Tibial nerve (tissue), 4 donors: Measurements from ENCODE around the gene SVOPL.

Experiments
- EP300 ChIP-seq, 2 donors: sonication (generic); formaldehyde crosslinking; IDR thresholded peaks; one replicate each; pipeline ENCODE4 v1.6.1; 2017; ENCODE audit warnings: antibody characterized with exemption in 2 of 2, mild to moderate bottlenecking in 1 of 2
- POLR2A ChIP-seq, 2 donors: fragments of 450-650 bp; IDR thresholded peaks; one replicate each; pipeline ENCODE4 v1.6.1; 2017; ENCODE audit warnings: antibody characterized with exemption in 2 of 2, mild to moderate bottlenecking in 2 of 2, moderate library complexity in 2 of 2
- TF ChIP-seq, protein P1 (sequence below), 5 experiments: fragments of 200-600 bp in 3 of 5; fragments of 450-650 bp in 2 of 5; sonication (generic) in 3 of 5; IDR thresholded peaks; one replicate each; pipeline ENCODE4 v1.5.1; 2016 to 2019; ENCODE audit warnings: antibody characterized with exemption in 5 of 5, mild to moderate bottlenecking in 3 of 5, moderate library complexity in 2 of 5

DNA sequence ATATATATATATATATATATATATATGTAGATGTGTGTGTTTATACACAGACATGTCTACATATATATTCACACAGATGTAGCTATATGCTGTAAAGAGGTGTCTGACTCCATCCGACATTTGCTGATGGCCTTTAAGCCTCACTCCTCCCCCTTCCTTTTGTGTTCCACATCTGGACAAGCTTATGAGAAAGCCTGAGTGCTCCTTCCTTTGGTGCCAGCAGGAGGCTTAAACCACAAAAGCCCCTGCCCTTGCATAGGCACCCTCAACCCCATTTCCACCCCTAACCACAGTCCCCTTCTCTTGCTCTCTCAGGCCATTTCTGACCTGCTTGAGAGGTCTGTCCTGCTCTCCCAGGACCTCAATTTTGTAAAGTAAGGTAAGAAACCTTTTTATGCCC, 98.7 kb downstream of the SVOPL start:
- TF ChIP-seq, protein P1, sequence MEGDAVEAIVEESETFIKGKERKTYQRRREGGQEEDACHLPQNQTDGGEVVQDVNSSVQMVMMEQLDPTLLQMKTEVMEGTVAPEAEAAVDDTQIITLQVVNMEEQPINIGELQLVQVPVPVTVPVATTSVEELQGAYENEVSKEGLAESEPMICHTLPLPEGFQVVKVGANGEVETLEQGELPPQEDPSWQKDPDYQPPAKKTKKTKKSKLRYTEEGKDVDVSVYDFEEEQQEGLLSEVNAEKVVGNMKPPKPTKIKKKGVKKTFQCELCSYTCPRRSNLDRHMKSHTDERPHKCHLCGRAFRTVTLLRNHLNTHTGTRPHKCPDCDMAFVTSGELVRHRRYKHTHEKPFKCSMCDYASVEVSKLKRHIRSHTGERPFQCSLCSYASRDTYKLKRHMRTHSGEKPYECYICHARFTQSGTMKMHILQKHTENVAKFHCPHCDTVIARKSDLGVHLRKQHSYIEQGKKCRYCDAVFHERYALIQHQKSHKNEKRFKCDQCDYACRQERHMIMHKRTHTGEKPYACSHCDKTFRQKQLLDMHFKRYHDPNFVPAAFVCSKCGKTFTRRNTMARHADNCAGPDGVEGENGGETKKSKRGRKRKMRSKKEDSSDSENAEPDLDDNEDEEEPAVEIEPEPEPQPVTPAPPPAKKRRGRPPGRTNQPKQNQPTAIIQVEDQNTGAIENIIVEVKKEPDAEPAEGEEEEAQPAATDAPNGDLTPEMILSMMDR (IDR thresholded peaks at IDR 0.05): no peak
- TF ChIP-seq POLR2A (IDR thresholded peaks at IDR 0.05): no peak
- no peak for TF ChIP-seq EP300 (IDR thresholded peaks at IDR 0.05)
